GM19193 (cell line): Measurements from ENCODE around the gene DLG3.

Source experiments
- POLR2A ChIP-seq: IDR thresholded peaks from 4 replicates; pipeline ENCODE4 v1.6.1; 2011; ENCODE audit not compliant: insufficient read depth, insufficient read length; ENCODE audit errors: extremely low read depth

The DLG3 gene

GRCh38 chrX:70433848-70434351 lies 10.7 kb upstream of the DLG3 start:
- no peak for TF ChIP-seq POLR2A

- no peak for TF ChIP-seq POLR2A
Measured at GRCh38 chrX:70434352-70434866, 10.2 kb upstream of the DLG3 start.

GRCh38 chrX:70434914-70435586 lies 9.6 kb upstream of the DLG3 start:
- TF ChIP-seq POLR2A: no peak

- TF ChIP-seq POLR2A: no peak
Measured at GRCh38 chrX:70436343-70436742, 8.3 kb upstream of the DLG3 start.

GRCh38 chrX:70437011-70437410 lies 7.6 kb upstream of the DLG3 start:
- TF ChIP-seq POLR2A: no peak

GRCh38 chrX:70437921-70438665 lies 6.5 kb upstream of the DLG3 start:
- TF ChIP-seq POLR2A: no peak

- no peak for TF ChIP-seq POLR2A
Measured at GRCh38 chrX:70439016-70439415, 5.6 kb upstream of the DLG3 start.

- TF ChIP-seq POLR2A: no peak
Measured at GRCh38 chrX:70442224-70442623, 2.4 kb upstream of the DLG3 start.

GRCh38 chrX:70444946-70445656 lies 466 bp downstream of the DLG3 start:
- no peak for TF ChIP-seq POLR2A

GRCh38 chrX:70445951-70446350 lies 1.3 kb downstream of the DLG3 start:
- no peak for TF ChIP-seq POLR2A

- no peak for TF ChIP-seq POLR2A
Measured at GRCh38 chrX:70446380-70447350, 2.0 kb downstream of the DLG3 start.

GRCh38 chrX:70449457-70449966 lies 4.9 kb downstream of the DLG3 start:
- no peak for TF ChIP-seq POLR2A

- TF ChIP-seq POLR2A: no peak
Measured at GRCh38 chrX:70452143-70452733, 7.6 kb downstream of the DLG3 start.
